Body of pancreas (tissue), 4 donors: ENCODE data around the gene CFAP100.

Experiments
- CTCF ChIP-seq, 7 experiments: fragments of 450-650 bp in 4 of 7; fragments of 200-600 bp in 3 of 7; sonication (generic) in 3 of 7; IDR thresholded peaks; one replicate each; pipeline ENCODE4 v1.5.1; 2016 to 2019; ENCODE audit warnings: antibody characterized with exemption in 7 of 7
- POLR2A ChIP-seq, 3 donors: fragments of 450-650 bp; IDR thresholded peaks; one replicate each; pipeline ENCODE4 v1.6.1; 2016; ENCODE audit warnings: antibody characterized with exemption in 3 of 3, mild to moderate bottlenecking in 2 of 3

DNA sequence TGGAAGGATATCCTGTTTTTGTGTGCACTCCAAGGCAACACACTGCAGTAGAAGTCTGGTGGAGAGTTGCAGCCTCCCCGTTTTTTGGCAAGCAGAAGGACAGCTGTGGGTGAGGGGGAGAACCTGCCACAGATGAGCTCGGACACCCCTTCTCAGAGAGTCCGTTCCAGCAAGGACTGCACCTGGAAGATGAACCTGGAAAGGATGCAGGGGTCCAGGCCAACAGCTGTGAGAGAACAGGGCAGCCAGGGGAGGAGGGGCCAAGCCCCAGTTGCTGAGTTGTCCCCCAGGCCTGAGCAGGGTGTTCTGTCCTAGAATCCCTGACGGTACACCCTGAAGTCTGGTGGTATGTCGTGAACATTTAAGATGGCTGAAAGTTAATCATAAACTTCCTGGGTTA is 50.8 kb downstream of the CFAP100 start:
- no peak for TF ChIP-seq CTCF (IDR thresholded peaks at IDR 0.05)
- TF ChIP-seq POLR2A (IDR thresholded peaks at IDR 0.05): no peak
